ENCODE measurements around the gene YJEFN3.

GRCh38 chr19:19562665-19563347 is 34.1 kb downstream of the YJEFN3 start:
- TF ChIP-seq, protein P1, sequence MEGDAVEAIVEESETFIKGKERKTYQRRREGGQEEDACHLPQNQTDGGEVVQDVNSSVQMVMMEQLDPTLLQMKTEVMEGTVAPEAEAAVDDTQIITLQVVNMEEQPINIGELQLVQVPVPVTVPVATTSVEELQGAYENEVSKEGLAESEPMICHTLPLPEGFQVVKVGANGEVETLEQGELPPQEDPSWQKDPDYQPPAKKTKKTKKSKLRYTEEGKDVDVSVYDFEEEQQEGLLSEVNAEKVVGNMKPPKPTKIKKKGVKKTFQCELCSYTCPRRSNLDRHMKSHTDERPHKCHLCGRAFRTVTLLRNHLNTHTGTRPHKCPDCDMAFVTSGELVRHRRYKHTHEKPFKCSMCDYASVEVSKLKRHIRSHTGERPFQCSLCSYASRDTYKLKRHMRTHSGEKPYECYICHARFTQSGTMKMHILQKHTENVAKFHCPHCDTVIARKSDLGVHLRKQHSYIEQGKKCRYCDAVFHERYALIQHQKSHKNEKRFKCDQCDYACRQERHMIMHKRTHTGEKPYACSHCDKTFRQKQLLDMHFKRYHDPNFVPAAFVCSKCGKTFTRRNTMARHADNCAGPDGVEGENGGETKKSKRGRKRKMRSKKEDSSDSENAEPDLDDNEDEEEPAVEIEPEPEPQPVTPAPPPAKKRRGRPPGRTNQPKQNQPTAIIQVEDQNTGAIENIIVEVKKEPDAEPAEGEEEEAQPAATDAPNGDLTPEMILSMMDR (IDR thresholded peaks at IDR 0.05; ENCODE audit: low read depth, low read length) = peak; percentile 29
- TF ChIP-seq POLR2A (IDR thresholded peaks at IDR 0.05; ENCODE audit: extremely low read depth, insufficient read length) = no peak
- TF ChIP-seq MAX (IDR thresholded peaks at IDR 0.05; ENCODE audit: low read depth, low read length) = no peak
- TF ChIP-seq MYC (IDR thresholded peaks at IDR 0.05; ENCODE audit: low read depth, low read length) = no peak

Measured in NB4 (cell line).